Limb (tissue), 2 donors: ENCODE measurements around the gene MAN2A2.
A peak's percentile ranks its signal among the peaks of the same experiment; 100 is the strongest.
"Not testable (repeated sequence)": the region's sequence is repeated elsewhere in the genome, so short reads cannot be mapped to it uniquely, and the experiment has no call there.

Source experiments
- DNase-seq, 2 donors: peaks; one replicate each; pipeline ENCODE4 v3.0.0-alpha.2; 2016; ENCODE audit errors: extremely low spot score in 2 of 2

MAN2A2 gene

DNA sequence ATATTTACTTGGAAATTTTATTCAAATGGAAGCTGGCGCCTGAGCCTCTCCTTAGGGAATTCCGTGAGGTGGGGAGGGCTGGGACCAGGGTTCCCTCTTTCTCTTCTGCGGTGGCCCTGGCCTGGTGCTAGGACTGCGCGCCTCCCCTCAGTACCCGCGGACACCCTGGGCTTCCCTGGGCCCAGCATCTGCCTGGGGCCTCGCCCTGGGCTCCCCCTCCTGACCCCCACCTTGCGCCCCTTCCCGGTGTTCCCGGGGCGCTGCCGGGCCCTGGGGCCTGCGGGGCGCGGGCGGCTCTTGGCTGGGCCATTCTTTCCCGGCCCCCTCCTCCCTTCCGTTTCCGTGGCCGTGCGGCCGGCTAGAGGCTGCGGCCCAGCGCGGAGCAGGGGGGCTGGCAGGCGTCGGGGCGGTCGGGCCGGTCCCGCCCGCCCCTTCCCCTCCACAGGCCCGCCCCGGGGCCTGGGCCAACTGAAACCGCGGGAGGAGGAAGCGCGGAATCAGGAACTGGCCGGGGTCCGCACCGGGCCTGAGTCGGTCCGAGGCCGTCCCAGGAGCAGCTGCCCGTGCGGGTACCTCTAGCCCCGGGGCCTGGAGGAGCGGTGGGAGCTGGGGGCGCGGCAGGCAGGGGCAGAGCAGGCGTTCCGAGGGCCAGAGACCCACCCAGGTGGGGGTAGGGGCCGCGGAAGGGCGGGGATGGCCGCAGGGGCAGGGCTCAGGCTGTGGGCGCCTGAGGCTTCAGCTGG, 19.0 kb upstream of the MAN2A2 start, which contains the start of gene FES:
FES (plus strand) TSS at position 529 of the 743 bp plus-strand sequence. CDS start 542 bp downstream, outside the sequence.
- peak; percentile 45 to 80 for DNase-seq

DNA sequence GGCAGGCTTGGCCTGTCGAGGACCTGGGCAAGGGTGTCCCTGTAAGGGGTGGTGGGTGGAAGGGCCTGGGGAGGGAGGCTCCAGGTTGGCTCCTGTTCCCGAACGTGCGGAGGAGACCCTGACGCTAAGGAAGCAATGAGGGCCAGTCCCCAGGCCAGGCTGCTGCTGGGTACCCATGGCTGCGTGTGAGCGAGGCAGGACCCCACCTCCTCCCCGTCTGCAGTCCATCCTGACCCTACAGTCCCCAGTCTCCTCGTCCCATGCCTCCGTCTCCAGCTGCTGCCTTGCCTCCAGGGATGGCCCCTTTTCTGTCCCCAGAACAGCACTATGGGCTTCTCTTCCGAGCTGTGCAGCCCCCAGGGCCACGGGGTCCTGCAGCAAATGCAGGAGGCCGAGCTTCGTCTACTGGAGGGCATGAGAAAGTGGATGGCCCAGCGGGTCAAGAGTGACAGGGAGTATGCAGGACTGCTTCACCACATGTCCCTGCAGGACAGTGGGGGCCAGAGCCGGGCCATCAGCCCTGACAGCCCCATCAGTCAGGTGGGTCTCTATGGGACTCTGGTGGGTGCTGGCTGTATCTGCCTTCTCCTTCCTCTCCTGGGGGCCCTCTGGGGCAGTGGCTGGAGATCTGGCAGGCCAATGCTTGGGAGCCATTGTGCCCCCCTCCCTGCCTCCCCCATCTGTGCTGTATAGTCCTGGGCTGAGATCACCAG, 18.2 kb upstream of the MAN2A2 start:
- peak in 1 of 2 donors; percentile 43 for DNase-seq

DNA sequence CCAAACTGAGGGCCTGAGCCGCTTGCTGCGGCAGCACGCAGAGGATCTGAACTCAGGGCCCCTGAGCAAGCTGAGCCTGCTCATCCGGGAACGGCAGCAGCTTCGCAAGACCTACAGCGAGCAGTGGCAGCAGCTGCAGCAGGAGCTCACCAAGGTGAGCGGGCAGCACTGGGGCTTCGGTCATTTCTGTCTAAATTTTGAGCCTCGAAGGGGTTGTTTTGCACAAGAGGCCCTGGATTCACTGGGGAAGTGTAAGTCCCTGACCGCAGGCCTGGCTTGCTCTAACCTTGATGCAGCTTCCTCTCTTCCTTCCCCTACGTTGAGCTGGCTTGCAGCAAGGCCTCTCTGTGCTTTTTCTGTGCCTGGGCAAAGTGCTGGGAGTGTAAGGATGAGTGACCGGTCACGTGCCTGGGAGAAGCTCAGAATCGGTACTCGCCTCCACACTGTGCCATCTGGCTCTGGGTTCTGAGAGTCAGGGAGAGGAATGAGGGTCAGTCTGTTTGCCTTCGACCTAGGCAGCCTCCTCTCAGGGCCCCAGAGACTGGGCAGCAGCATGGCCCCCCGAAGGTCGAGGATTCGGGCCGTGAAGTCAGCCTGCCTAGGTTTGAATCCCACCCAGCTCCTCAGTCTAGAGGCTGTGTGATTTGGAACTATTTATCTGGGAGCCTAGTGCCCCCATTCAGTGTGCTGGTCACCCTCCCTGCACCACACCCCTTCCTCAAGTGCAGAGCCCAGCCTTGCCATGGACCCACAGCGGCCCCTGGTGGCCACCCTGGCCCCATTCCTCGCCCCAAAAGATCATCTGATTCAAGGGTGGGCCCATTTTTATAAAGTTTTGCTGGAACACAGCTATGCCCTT, 17.4 kb upstream of the MAN2A2 start:
- peak; percentile 76 to 92 for DNase-seq

DNA sequence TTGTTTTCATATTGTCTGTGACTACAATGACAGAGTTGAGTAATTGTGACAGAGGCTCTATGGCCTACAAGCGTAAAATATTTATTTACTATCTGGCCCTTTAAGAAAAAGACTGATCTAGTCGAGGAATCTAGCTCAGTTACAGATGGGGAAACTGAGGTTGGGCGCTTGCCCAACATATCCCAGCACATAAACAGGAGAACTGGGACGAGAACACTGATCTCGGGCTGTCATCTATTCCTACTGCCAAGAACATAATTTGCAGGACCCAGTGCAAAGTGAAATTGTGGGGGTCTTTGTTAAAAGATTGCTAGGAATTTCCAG, 16.8 kb upstream of the MAN2A2 start:
- no peak for DNase-seq

DNA sequence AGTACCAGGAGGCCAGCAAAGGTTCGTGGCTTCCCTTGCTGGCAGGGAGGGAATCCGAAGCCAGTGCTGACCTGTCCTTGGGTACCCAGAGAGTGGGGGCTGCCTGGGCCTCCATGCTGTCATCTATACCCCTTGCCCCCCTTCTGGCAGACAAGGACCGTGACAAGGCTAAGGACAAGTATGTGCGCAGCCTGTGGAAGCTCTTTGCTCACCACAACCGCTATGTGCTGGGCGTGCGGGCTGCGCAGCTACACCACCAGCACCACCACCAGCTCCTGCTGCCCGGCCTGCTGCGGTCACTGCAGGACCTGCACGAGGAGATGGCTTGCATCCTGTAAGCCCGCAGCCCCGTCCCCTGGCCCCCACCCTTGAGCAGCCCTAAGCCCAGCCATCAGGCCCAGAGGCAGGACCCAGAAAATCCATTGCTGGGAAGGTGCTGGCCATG, 16.0 kb upstream of the MAN2A2 start:
- no peak for DNase-seq

DNA sequence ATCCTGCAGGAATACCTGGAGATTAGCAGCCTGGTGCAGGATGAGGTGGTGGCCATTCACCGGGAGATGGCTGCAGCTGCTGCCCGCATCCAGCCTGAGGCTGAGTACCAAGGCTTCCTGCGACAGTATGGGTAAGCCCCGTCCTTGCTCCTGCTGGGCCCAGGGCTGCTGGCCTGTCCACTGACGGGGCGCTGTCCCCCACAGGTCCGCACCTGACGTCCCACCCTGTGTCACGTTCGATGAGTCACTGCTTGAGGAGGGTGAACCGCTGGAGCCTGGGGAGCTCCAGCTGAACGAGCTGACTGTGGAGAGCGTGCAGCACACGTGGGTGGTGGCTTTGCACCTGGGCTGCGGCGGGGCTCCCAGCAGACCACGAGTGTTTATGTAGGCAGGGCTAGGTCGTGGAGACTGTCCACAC, 13.8 kb upstream of the MAN2A2 start:
- DNase-seq: no peak

DNA sequence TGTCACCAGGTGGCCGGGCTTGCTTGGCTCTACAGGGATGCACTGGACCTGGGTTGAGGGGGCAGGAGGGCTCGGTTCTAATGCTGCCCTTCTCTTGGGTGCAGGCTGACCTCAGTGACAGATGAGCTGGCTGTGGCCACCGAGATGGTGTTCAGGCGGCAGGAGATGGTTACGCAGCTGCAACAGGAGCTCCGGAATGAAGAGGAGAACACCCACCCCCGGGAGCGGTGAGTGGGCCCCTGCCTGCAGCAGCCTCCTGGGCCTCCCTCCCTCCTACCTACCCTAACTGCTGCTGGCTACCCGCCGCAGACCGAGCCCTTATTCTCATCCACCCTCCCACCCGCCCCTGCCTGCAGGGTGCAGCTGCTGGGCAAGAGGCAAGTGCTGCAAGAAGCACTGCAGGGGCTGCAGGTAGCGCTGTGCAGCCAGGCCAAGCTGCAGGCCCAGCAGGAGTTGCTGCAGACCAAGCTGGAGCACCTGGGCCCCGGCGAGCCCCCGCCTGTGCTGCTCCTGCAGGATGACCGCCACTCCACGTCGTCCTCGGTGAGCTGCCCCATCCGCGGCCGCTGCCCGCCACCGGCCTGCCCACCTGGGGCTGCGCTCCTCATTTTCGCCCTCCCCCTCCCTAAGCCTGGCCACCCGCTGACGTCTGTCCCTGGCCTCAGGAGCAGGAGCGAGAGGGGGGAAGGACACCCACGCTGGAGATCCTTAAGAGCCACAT, 13.2 kb upstream of the MAN2A2 start:
- no peak for DNase-seq

DNA sequence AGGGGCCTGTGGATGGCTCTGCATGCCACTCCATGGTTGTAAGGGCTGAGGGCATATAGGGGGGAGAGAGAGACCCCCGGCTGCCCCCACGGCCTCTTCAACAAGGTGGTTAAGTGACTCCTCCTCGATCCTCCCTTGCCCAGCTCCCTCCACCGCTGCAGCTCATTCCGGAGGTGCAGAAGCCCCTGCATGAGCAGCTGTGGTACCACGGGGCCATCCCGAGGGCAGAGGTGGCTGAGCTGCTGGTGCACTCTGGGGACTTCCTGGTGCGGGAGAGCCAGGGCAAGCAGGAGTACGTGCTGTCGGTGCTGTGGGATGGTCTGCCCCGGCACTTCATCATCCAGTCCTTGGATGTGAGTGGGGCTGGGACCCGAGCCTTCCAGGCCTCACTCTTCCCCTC, 12.3 kb upstream of the MAN2A2 start:
- DNase-seq: no peak

DNA sequence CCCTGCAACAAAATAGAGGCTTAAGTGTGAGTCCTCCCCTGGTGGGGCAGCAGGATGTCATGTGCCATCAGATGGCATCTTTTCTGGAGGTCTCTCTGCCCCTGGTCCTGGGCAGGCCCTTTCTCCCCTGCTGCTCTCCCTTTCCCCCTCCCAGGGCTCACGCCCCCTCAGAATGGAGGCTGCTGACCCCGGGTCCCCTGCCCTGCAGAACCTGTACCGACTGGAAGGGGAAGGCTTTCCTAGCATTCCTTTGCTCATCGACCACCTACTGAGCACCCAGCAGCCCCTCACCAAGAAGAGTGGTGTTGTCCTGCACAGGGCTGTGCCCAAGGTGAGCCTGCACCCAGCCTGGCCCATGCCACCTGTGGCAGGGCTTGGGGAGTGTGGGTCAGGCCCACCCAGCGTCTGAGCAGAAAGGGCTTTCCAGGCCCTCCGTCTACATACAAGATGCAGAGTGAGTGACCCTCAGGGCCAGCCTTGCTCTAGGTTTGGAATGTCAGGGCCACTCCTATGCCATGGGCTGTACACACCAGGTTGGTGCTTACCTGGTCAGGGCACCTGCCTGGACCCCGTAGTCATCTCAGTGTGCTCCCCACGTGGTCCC, 11.7 kb upstream of the MAN2A2 start:
- DNase-seq: no peak

DNA sequence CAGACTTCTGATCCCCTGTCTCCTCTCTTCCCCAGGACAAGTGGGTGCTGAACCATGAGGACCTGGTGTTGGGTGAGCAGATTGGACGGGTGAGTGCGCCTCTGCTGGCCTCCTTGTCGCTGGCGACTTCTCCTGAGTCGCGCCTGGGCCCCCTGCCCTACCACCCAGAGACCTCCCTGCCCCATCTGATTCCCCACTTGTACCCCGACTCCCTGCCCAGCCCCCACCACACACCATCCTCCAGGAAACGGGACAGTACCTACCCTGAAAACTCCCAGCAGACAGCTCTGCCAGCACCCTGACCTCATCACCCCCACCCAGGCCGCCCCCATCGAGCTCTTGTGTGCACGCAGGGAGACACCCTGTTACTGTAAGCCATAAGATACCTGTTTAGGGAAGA, 11.1 kb upstream of the MAN2A2 start:
- no peak for DNase-seq

DNA sequence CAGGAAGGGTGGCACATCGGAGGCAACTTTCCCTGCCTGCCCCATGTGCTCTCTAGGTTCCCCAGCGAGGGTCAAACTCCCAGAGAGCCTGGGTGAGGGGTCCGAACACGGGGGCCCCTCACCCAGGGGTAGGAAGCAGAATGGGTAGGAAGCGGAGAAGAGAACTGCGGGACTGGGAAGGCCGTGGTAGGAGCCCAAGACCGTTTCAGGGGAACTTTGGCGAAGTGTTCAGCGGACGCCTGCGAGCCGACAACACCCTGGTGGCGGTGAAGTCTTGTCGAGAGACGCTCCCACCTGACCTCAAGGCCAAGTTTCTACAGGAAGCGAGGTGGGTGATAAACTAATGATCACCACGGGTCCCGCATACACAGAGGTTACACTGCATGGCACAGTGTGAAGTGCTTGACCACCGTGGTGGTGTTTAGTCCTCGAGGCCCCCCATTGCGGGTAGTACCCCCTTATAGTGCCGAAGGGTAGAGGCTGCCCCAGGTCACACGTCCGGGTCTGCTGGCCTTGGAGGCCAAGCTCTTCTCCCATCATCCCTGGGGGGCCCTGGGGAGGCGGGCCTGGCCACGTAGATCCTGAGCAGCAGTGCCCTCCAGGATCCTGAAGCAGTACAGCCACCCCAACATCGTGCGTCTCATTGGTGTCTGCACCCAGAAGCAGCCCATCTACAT, 10.5 kb upstream of the MAN2A2 start:
- no peak for DNase-seq

DNA sequence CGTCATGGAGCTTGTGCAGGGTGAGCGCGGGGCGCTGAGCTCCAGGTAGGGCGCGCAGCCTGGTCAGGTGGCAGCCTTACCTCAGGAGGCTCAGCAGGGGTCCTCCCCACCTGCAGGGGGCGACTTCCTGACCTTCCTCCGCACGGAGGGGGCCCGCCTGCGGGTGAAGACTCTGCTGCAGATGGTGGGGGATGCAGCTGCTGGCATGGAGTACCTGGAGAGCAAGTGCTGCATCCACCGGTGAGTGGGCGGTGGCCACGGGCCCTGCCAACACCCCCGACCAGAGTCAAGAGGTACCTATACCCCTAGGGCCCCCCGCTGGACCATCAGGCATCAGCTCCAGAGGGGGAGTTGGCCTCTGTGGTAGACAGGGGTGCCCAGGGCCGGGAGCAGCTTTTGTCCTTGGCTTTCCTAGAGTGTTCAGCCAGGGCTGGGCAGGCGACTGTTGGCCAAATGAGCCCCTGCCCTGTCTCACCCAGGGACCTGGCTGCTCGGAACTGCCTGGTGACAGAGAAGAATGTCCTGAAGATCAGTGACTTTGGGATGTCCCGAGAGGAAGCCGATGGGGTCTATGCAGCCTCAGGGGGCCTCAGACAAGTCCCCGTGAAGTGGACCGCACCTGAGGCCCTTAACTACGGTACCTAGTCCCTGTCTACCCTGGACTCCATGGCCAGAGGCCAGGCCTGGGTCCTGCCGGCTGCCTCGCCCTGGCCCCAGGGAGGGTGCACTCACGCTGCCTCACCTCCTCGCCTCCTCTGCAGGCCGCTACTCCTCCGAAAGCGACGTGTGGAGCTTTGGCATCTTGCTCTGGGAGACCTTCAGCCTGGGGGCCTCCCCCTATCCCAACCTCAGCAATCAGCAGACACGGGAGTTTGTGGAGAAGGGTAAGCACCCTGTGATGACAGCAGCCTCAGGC, 9.7 kb upstream of the MAN2A2 start:
- DNase-seq: no peak

DNA sequence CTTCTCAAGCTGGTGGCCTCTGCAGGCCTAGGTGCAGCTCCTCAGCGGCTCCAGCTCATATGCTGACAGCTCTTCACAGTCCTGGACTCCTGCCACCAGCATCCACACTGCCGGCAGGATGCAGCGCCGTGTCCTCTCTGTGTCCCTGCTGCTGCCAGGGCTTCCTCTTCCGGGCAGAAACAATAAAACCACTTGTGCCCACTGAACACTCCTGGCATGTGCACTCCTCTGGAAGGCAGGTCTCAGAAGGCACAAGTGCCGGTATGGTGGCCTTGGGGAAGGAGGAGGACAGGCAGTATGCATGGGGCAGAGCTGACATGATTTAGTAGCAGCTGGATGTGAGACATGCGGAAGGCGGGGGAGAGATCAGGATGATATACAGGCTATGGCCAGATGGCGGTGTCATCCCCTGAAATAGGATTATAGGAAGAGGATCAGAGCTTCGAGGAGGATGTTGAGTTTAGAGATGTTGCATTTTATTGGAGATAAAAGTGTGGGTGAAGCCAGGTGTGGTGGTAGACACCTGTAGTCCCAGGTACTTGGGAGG, 7.5 kb upstream of the MAN2A2 start:
- DNase-seq: peak in 1 of 2 donors; percentile 40

DNA sequence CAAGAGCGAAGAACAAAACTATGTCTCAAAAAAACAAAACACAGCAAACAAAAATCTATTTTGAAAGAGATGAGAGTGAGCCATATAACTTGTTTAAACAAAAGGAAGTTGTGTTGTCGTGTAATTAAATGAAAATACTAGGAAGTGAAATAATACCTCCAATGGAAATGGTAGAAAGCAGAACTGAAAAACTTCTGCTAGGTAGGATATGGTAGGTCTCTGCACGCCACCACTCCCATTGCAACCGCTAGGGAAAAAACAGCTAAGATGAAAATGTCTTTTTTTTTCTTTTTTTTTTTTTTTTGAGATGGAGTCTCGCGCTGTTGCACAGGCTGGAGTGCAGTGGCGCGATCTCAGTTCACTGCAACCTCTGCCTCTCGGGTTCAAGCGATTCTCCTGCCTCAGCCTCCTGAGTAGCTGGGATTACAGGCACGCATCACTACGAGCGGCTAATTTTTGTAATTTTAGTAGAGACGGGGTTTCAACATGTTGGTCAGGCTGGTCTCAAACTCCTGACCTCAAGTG, 5.9 kb upstream of the MAN2A2 start:
- not testable (repeated sequence) for DNase-seq

DNA sequence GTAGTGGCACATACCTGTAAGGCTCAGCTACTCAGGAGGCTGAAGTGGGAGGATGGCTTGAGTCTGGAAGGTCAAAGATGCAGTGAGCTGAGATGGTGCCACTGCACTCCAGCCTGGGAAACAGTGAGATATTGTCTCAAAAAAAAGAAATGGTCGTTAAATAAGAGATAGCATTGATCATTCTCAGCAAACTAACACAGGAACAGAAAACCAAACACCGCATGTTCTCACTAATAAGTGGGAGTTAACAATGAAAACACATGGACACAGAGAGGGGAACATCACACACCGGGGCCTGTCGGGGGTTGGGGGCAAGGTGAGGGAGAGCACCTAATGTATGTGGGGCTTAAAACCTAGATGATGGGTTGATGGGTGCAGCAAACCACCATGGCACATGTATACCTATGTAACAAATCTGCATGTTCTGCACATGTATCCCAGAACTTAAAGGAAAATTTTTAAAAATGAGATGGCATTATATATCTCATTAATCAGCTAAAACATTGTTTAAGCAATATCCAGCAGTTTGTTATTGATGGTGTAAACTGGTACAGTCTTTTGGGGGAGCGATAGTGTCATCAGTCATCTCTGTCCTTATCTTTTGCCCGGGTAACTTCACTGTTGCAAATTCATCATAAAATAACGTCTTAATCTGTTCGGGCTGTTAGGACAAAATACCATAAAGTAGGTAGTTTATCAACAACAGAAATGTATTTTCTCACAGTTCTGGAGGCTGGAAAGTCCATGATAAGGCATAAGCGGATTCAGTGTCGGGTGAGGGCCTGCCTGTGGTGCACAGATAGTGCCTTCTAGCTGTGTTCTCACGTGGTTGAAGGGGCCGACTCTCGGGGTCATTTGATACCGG, 1.7 kb upstream of the MAN2A2 start:
- DNase-seq: peak in 1 of 2 donors; percentile 38

DNA sequence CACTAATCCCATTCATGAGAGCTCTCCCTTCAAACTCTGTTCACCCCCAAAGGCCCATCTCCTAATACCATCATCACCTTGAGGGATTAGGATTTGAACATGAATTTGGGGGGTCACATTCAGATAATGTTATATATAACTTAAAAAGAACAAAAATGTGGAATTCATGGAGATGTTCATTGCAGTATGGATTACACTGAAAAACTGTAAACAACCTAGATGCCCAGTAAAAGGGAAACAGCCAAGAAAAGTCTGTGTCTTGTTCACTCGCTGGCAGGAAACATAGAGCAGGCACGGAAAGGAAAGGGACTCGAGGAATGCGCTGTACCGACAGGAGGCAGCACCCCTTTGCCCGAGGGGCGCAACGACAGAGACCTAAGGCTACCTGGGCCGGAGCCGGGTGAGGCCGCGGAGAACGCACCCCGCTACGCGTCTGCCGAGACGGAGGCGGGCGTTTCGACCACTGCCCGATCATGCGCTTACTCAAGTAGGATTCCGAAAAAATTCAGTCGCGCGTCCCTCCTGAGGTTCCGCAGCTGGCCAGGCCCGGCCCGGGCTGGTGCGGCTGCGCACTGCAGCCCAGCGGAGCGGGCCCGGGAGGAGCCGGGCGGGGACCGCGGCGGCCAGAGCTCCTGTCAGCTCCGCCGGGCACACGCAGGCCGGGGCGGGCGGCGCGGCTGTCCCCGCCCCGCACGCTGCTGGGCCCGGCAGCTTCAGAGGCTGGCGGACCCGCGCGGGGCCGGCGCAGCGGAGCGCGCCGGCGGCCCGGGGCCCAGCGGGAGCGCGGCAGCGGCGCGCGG, 862 bp upstream of the MAN2A2 start:
- peak; percentile 75 to 87 for DNase-seq
